GM18909 (cell line): ENCODE data around the gene STK35.
"Not testable (repeated sequence)": the region's sequence is repeated elsewhere in the genome, so short reads cannot be mapped to it uniquely, and the experiment has no call there.

ENCODE experiments used
- ATAC-seq: cut with Tn5 transposase; IDR thresholded peaks from one replicate; pipeline ENCODE4 v1.9.1; 2021; ENCODE audit warnings: mild to moderate bottlenecking; ENCODE audit not compliant: unreplicated experiment, poor library complexity

Gene STK35

GRCh38 chr20:2178318-2179232, 76.9 kb downstream of the STK35 start:
- ATAC-seq: no peak

GRCh38 chr20:2179233-2179580, 77.6 kb downstream of the STK35 start:
- no peak for ATAC-seq

- no peak for ATAC-seq
Observed at GRCh38 chr20:2179949-2180348, 78.3 kb downstream of the STK35 start.

- ATAC-seq: no peak
Observed at GRCh38 chr20:2183381-2183780, 81.8 kb downstream of the STK35 start.

GRCh38 chr20:2184933-2185332, 83.3 kb downstream of the STK35 start:
- ATAC-seq: not testable (repeated sequence)

- no peak for ATAC-seq
Observed at GRCh38 chr20:2195614-2196013, 94.0 kb downstream of the STK35 start.

GRCh38 chr20:2197166-2197565, 95.5 kb downstream of the STK35 start:
- no peak for ATAC-seq
